Measurements from ENCODE around the gene ADCY4.

DNA sequence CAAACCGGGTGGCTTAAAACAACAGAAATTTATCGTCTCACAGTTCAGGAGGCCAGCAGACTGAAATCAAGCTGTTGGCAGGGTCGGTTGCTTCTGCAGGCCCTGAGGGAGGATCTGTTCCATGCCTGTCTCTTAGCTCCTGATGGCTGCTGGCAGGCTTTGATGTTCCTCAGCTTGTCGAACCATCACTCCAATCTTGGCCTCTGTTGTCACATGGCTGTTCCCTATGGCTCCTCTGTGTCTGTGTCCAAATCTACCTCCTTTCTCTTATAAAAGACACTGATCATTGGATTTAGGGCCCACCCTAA, 47.1 kb upstream of the ADCY4 start:
- TF ChIP-seq, protein P1, sequence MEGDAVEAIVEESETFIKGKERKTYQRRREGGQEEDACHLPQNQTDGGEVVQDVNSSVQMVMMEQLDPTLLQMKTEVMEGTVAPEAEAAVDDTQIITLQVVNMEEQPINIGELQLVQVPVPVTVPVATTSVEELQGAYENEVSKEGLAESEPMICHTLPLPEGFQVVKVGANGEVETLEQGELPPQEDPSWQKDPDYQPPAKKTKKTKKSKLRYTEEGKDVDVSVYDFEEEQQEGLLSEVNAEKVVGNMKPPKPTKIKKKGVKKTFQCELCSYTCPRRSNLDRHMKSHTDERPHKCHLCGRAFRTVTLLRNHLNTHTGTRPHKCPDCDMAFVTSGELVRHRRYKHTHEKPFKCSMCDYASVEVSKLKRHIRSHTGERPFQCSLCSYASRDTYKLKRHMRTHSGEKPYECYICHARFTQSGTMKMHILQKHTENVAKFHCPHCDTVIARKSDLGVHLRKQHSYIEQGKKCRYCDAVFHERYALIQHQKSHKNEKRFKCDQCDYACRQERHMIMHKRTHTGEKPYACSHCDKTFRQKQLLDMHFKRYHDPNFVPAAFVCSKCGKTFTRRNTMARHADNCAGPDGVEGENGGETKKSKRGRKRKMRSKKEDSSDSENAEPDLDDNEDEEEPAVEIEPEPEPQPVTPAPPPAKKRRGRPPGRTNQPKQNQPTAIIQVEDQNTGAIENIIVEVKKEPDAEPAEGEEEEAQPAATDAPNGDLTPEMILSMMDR (IDR thresholded peaks at IDR 0.05) = no peak
- no peak for TF ChIP-seq EZH2 (IDR thresholded peaks at IDR 0.05; ENCODE audit: borderline replicate concordance, insufficient read depth, low read depth, low read length, poor library complexity, severe bottlenecking)

Measured in B cell (primary cell).